T-helper 2 cell treated with Interferon-gamma antibody and Interleukin-4, amounts not matched to agents 5 μg/mL and 100 μg/mL, for 36 hours (primary cell): Measurements from ENCODE around the gene CAMK2B.
"Not testable (repeated sequence)": the region's sequence is repeated elsewhere in the genome, so short reads cannot be mapped to it uniquely, and the experiment has no call there.

Experiments
- DNase-seq: peaks from one replicate; pipeline ENCODE4 v3.0.0; 2021; ENCODE audit warnings: low spot score
- H3K27ac Mint-ChIP-seq: one replicate; pipeline ENCODE4 v1.8.0; 2021; ENCODE audit warnings: mild to moderate bottlenecking, mixed read lengths
- H3K27me3 Mint-ChIP-seq: one replicate; pipeline ENCODE4 v1.8.0; 2021; ENCODE audit warnings: low read depth, mixed read lengths
- H3K36me3 Mint-ChIP-seq: one replicate; pipeline ENCODE4 v1.8.0; 2021; ENCODE audit warnings: low read depth, mixed read lengths
- H3K4me1 Mint-ChIP-seq: one replicate; pipeline ENCODE4 v1.8.0; 2021; ENCODE audit warnings: low read depth, mixed read lengths
- H3K4me3 Mint-ChIP-seq: one replicate; pipeline ENCODE4 v1.8.0; 2022; ENCODE audit warnings: mild to moderate bottlenecking, moderate library complexity, mixed read lengths
- H3K9me3 Mint-ChIP-seq: one replicate; pipeline ENCODE4 v1.8.0; 2021; ENCODE audit warnings: mixed read lengths

The CAMK2B gene

GRCh38 chr7:44174694-44174948 is 150.8 kb downstream of the CAMK2B start:
- H3K27me3 Mint-ChIP-seq, result peaks cover 24% of the 10 kb centered on the region
- not testable (repeated sequence) for H3K36me3 Mint-ChIP-seq, H3K9me3 Mint-ChIP-seq, DNase-seq, H3K4me3 Mint-ChIP-seq, H3K4me1 Mint-ChIP-seq, H3K27ac Mint-ChIP-seq

DNA sequence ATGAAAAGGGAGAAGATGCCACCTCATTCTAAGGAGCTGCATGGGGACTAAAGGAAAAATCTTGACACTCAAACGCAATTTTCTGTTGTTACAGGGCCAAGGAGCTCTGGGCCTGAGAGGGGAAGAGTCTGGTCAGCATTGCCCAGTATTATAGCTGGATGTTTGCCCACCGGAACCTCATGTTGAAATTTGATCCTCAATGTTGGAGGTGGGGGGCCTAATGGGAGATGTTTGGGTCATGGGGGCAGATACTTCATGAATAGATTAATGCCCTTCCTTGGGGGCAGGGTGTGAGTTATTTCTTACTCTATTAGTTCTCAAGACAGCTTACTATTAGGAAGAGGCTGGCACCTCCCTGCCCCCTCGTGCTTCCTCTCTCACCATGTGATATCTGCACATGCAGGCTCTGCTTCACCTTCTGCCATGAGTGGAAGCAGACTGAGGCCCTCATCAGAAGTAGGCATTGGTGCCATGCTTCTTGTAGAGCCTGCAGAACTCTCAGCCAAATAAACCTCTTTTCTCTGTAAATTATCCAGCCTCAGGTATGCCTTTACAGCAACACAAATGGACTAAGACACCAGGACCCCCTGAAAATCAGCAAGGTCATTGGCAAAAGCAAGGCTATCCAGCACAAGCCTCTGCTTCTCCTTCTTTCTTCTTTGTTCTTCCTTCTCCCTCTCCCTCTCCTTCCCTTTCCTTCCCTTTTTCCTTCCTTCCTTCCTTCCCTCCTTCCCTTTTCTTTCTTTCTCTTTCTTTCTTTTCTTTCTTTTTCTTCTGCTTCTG is 151.3 kb downstream of the CAMK2B start:
- no peaks in the 10 kb centered on the region for H3K36me3 Mint-ChIP-seq
- H3K4me3 Mint-ChIP-seq, result no peak overlapping the region
- no peak overlapping the region for H3K27ac Mint-ChIP-seq
- H3K27me3 Mint-ChIP-seq, result peaks cover 19% of the 10 kb centered on the region
- DNase-seq, result no peak
- H3K4me1 Mint-ChIP-seq, result no peaks in the 10 kb centered on the region
- H3K9me3 Mint-ChIP-seq, result no peaks in the 10 kb centered on the region

GRCh38 chr7:44172803-44173424 is 152.5 kb downstream of the CAMK2B start:
- Mint-ChIP-seq H3K4me3 (no peak overlapping the region), H3K27ac (no peak overlapping the region), H3K36me3 (no peaks in the 10 kb centered on the region), H3K27me3 (peaks cover 19% of the 10 kb centered on the region), H3K9me3 (no peaks in the 10 kb centered on the region), H3K4me1 (peaks cover under 1% of the 10 kb centered on the region)
- DNase-seq, result no peak

DNA sequence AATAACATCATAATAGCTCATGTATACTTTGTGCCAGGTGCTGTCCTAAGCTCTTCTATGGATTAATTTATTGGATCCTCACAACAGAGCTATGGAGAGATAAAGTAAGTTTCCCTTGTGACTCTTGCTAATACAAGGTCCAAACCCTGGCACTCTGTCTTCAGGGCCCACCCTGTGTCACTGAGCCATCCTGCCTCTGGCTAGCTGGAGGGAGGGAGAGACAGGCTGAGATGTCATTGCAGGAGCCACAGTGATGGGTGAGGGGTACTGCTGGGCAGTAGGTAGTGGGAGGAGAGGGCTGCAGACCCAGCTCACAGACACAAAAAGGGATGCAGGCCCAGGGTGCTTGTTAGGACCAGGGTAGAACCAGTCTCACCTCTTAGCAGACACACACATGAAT is 153.0 kb downstream of the CAMK2B start:
- no peaks in the 10 kb centered on the region for H3K9me3 Mint-ChIP-seq
- H3K4me1 Mint-ChIP-seq, result peaks cover 4% of the 10 kb centered on the region
- H3K4me3 Mint-ChIP-seq, result no peak overlapping the region
- H3K27ac Mint-ChIP-seq, result no peak overlapping the region
- peaks cover 20% of the 10 kb centered on the region for H3K27me3 Mint-ChIP-seq
- H3K36me3 Mint-ChIP-seq, result no peaks in the 10 kb centered on the region
- no peak for DNase-seq

- not testable (repeated sequence) for H3K4me3 Mint-ChIP-seq, H3K27ac Mint-ChIP-seq, H3K9me3 Mint-ChIP-seq, DNase-seq, H3K4me1 Mint-ChIP-seq, H3K36me3 Mint-ChIP-seq
- H3K27me3 Mint-ChIP-seq, result peaks cover 20% of the 10 kb centered on the region
These were observed 153.5 kb downstream of the CAMK2B start for GRCh38 chr7:44171901-44172300.

- Mint-ChIP-seq H3K4me3 (no peak overlapping the region), H3K9me3 (no peaks in the 10 kb centered on the region), H3K27me3 (peaks cover 16% of the 10 kb centered on the region), H3K4me1 (peaks cover 4% of the 10 kb centered on the region), H3K27ac (no peak overlapping the region), H3K36me3 (no peaks in the 10 kb centered on the region)
- DNase-seq, result no peak
These were observed 157.5 kb downstream of the CAMK2B start for GRCh38 chr7:44167920-44168319.
